ENCODE results near the gene SORL1.
A peak's percentile ranks its signal among the peaks of the same experiment; 100 is the strongest.

SORL1 gene

GRCh38 chr11:121547574-121547973 lies 95.5 kb downstream of the SORL1 start:
- no peak for DNase-seq

GRCh38 chr11:121550247-121551030 lies 98.3 kb downstream of the SORL1 start:
- DNase-seq = no peak

GRCh38 chr11:121551463-121551862 lies 99.3 kb downstream of the SORL1 start:
- no peak for DNase-seq

GRCh38 chr11:121552154-121552553 lies 100.0 kb downstream of the SORL1 start:
- no peak for DNase-seq

GRCh38 chr11:121552644-121553043 lies 100.5 kb downstream of the SORL1 start:
- DNase-seq = no peak

GRCh38 chr11:121553389-121553788 lies 101.3 kb downstream of the SORL1 start:
- no peak for DNase-seq

GRCh38 chr11:121553806-121554205 lies 101.7 kb downstream of the SORL1 start:
- DNase-seq = no peak

- no peak for DNase-seq
Measured at GRCh38 chr11:121554552-121554951, 102.4 kb downstream of the SORL1 start.

- DNase-seq = peak; percentile 29
Measured at GRCh38 chr11:121555121-121555520, 103.0 kb downstream of the SORL1 start.

GRCh38 chr11:121556937-121557336 lies 104.8 kb downstream of the SORL1 start:
- no peak for DNase-seq

GRCh38 chr11:121557348-121557747 lies 105.2 kb downstream of the SORL1 start:
- no peak for DNase-seq

- DNase-seq = no peak
Measured at GRCh38 chr11:121559606-121560200, 107.6 kb downstream of the SORL1 start.

- DNase-seq = no peak
Measured at GRCh38 chr11:121560236-121560635, 108.1 kb downstream of the SORL1 start.

- no peak for DNase-seq
Measured at GRCh38 chr11:121561240-121561639, 109.1 kb downstream of the SORL1 start.

- no peak for DNase-seq
Measured at GRCh38 chr11:121561716-121562115, 109.6 kb downstream of the SORL1 start.

- DNase-seq = no peak
Measured at GRCh38 chr11:121563003-121563402, 110.9 kb downstream of the SORL1 start.

- no peak for DNase-seq
Measured at GRCh38 chr11:121563900-121564822, 112.0 kb downstream of the SORL1 start.

- DNase-seq = no peak
Measured at GRCh38 chr11:121564948-121565684, 113.0 kb downstream of the SORL1 start.

GRCh38 chr11:121566279-121567168 lies 114.4 kb downstream of the SORL1 start:
- no peak for DNase-seq

- no peak for DNase-seq
Measured at GRCh38 chr11:121567995-121568394, 115.9 kb downstream of the SORL1 start.
